Measurements from ENCODE around the gene CLASP1.
"Not testable (repeated sequence)": the region's sequence is repeated elsewhere in the genome, so short reads cannot be mapped to it uniquely, and the experiment has no call there.

Gene CLASP1

DNA sequence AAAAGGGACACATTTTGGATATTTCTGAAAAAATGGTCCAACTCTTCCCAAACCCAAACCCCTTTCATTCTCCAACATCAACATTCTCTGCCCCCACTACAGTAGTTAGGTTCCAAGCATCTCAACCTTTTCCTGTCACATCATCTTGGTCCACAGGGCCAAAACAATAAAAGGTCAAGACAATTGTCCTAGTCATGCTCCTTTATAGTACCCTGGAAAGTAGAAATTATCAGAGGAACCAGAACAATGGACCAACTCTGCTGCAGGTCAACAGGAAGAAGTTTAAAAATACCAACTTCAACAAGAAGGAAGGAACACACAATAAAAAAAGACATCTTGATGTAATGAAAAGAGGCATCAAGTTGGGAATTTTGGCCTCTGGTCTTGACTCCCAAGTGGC, 36.1 kb downstream of the CLASP1 start:
- no peak for DNase-seq

DNA sequence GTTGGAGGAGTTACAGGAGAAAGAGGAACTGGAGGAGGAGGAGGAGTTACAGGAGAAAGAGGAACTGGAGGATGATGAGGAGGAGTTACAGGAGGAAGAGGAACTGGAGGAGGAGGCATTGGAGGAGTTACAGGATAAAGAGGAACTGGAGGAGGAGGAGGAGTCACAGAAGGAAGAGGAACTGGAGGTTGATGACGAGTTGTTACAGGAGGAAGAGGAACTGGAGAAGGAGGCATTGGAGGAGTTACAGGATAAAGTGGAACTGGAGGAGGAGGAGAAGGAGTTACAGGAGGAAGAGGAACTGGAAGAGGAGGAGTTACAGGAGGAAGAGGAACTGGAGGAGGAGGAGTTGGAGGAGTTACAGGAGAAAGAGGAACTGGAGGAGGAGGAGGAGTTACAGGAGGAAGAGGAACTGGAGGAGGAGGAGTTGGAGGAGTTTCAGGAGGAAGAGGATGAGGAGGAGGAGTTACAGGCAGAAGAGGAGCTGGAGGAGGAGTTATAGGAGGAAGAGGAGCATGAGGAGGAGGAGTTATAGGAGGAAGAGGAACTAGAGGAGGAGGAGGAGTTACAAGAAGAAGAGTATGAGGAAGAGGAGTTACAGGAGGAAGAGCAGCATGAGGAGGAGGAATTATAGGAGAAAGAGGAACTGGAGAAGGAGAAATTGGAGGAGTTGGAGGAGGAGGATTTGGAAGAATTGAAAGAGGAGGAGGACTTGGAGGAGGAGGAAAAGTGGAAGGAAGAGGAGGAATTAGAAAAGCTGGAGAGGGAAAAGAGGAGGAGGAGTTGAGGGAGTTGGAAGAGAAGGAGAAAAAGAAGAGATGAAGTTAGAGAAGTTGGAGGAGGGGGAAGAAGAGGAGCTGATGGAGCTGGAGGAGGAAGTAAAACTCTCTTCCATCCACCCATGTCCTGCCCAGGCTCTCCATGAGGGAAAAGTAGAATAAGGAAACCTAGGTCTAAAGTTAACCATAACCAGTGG, 37.2 kb downstream of the CLASP1 start:
- DNase-seq: no peak

DNA sequence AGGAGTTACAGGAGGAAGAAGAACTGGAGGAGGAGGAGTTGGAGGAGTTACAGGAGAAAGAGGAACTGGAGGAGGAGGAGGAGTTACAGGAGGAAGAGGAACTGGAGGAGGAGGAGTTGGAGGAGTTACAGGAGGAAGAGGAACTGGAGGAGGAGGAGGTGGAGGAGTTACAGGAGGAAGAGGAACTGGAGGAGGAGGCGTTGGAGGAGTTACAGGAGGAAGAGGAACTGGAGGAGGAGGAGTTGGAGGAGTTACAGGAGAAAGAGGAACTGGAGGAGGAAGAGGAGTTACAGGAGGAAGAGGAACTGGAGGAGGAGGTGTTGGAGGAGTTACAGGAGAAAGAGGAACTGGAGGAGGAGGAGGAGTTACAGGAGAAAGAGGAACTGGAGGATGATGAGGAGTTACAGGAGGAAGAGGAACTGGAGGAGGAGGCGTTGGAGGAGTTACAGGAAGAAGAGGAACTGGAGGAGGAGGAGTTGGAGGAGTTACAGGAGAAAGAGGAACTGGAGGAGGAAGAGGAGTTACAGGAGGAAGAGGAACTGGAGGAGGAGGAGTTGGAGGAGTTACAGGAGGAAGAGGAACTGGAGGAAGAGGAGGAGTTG, 38.1 kb downstream of the CLASP1 start:
- DNase-seq: not testable (repeated sequence)

GRCh38 chr2:121610487-121610874, 38.8 kb downstream of the CLASP1 start:
- DNase-seq: not testable (repeated sequence)

DNA sequence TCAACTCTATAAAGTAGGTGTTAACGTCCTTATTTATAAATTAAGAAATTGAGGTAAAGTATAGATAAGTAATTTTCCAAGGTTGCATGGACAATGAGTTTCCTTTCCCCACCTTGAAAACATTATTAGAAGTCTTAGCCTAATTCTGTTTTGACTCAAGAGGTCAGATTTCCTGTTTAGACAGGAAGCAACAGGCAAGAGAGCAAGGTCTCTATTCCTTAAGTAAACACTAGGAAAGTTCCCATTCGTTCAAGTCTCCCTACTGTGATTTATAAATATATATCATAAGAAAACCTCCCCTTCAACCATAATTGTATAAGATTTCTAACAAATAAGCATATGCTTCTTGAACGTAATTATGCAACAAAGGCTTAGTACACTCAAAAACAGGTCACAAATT, 40.3 kb downstream of the CLASP1 start:
- no peak for DNase-seq

DNA sequence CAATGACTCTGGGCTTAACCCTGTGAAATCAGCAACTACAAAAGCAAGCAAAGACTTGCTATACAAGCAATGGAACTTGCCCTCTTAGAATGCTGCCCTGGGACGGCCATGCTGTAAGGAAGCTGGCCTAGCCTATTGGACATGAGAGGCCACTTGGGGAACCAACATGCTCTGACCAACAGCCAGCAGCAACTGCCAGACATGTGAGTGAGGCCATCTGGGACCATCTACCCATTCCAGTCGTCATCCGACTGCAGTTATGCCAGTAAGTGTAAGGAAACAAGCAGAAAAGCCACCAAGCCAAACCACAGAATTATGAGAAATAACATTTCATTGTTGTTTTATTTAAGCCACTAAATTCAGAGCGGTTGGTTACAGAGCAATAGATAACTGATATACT, 40.9 kb downstream of the CLASP1 start:
- no peak for DNase-seq

- no peak for DNase-seq
These were observed 43.2 kb downstream of the CLASP1 start for GRCh38 chr2:121605820-121606733.

DNA sequence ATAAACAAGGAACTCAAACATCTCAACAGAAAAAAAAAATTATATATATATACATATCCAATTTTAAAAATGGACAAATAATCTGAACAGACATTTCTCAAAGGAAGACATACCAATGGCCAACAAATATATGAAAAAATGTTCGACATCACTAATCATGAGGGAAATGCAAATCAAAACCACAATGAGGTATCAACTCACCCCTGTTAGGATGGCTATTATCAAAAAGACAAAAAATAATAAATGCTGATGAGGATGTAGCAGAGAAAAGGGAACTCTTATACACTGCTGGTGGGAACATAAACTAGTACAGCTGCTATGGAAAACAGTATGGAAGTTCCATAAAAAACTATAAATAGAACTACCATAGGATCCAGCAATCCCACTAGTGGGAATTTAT, 46.1 kb downstream of the CLASP1 start:
- DNase-seq: no peak

DNA sequence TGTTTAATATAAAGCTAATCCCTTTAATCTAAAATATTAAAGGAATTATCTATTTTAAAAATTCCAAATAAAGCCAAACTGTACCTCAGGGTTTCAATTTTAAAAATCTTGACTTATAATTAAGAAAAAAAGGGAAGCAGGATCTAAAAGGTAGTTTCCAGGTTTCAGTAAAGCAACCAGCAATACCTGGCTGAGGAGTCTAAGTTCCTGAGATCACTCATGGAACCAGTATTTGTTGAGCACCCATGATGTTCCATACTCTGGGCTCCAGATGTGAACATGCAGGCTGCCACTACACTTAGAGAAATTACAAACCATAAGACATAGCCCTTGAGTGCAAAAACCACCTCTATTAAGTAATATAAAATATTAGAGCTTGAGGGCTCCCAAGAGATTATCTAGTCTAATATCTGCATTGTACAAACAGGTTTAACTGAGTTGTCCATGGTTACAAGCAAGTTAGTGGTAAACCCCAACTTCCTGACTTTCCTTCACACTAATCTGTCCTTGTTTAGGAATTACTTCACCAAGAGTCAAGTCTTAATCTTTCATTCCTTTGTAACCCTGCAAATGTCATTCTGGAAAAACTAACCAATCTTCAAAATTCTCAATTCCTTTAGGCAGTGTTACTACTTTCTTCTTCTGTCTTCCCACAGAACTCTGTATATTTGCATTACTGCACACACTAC, 49.2 kb downstream of the CLASP1 start:
- DNase-seq: no peak

DNA sequence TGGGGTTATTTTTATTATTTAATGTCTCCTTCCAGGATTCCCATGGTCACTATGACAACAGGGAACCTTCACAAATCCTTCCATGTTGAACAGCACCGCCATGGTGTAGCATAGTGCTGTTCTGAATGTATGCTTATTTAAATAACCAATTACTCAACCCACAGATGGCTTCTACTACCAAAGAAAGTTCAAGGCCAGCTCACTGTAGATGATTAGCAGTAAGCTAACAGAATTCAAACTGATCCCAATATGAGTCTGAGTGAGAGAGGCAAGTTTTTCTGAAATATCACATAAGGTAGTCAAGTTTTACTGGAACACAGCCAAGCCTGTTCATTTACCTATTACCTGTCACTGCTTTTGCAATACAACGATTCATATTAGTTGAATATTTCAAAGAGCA, 51.2 kb downstream of the CLASP1 start:
- DNase-seq: no peak

- DNase-seq: no peak
These were observed 52.8 kb downstream of the CLASP1 start for GRCh38 chr2:121596221-121597080.

DNA sequence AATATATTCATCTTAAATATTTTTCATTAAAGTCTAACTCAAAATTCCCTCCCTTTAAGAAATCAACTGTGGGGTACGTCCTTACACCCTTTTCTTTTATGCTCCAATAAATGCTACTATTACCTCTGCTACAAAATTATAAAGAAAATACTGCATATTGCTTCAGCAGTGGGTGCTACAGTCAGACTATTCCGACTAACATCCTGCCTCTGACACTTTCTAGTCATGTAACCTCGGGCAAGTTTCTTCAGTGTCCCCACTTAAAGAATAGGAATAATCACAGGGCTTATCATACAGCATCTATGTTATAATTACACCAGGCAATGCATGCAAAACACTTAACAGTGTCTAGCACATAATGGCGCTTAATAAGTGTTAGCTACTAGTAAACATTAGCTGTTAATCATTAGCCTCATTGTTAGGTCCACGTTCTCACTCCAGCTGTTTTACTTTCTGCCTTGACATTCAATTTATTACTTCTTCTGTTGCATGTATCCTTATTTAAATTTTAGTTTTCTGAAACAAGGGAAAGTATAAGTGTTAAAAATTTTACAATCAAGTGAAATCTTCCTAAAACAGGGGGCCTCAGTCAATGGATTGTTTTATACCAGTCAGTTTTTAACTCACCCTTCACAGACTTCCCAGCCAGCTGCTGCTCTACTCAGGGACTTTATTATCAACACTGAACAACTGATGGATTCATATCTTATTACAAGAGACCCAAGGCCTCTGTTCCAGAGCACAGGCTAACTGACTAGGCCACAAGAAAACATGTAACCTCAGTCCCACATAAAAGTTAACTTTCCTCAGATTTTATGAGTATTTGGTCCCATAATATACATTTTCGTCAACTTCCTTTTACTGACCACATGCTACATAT, 54.0 kb downstream of the CLASP1 start:
- no peak for DNase-seq

DNA sequence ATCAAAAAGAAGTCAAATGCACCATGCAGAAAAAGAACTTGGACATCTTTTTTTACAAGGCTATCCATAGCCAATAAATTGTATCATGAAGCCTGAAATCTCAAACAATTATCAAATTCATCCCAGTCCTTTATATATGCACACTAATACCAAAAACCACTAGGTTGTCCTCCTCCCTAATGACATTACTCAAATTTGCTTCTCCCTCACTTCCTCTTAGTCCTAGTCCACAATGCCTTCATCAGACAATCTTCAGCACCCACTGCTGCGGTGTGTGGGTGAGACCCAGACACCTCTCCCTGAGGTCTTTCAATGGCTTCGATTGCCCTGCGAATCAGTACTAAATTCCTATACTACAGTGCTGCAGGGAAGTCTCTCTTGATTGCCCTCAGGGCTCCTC, 58.1 kb downstream of the CLASP1 start:
- no peak for DNase-seq

- DNase-seq: no peak
These were observed 60.9 kb downstream of the CLASP1 start for GRCh38 chr2:121588357-121588756.

DNA sequence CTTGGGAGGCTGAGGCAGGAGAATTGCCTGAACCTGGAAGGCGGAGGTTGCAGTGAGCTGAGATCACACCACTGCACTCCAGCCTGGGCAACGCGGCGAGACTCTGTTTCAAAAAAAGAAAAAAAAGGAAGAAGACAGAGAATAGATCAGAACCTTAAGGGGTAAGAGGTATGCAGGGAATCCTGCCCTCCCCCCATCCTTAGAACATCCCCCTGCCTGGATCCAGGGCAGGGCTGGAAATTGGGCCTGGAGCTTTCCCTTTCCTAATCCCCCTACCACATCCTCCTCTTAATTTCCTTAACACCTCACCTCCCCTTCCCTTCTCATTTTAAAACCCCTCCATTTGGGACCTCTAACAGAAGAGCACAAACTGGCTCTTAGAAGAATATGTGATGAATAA, 62.1 kb downstream of the CLASP1 start:
- DNase-seq: no peak

- no peak for DNase-seq
These were observed 64.5 kb downstream of the CLASP1 start for GRCh38 chr2:121584741-121585140.

GRCh38 chr2:121583555-121583954, 65.7 kb downstream of the CLASP1 start:
- no peak for DNase-seq

DNA sequence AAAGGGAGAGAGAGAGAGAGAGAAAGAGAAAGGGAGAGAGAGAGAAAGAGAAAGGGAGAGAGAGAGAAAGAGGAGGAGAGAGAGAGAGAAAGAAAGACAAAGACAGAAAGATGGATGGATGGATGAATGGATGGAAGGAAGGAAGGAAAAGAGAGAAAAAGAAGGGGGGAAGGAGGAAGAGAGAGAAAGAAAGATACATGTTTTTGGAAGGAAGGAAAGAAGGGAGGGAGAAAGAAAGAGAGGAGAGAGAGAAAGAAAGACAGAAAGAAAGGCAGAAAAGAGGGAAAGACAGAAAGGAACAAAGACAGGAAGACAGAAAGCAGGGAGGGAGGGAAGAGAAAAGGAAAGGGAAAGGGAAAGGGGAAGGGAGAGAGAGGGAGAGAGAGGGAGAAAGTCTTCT, 67.0 kb downstream of the CLASP1 start:
- no peak for DNase-seq

DNA sequence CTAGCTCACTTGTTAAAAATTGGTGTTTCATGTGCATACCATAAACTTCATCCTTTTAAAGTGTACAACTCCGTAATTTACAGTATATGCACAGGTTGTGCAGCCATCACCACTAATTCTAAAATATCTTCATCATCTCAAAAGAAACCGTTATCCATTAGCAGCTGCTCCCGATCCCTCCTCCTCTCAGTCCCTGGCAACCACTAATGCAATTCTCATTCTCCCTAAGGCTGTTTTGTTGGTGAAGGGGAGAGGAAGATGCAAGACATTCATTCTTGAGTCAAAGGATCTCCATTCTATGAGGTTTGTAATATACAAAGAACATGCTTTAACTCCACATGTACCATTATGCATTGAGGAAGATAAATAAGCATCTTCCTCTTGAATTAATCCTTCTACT, 70.0 kb downstream of the CLASP1 start:
- no peak for DNase-seq

DNA sequence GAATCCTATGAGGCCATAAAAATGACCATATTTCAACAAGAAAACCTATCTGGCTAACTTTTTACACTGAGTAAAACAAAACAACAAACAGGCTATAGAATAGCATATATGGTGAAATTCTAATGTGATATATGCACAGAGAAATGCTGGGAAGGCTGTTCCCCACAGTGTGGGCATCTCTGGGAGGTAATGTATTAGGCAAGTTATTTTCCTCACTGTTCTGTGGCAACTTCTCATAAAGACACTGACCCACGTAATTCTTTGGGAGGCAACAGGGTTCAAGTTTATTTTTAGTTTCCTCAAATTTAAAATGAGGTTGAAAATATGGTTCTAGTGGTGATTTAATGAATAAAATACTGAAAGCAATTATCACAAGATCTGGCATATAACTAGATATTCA, 71.9 kb downstream of the CLASP1 start:
- no peak for DNase-seq

GRCh38 chr2:121576263-121576662, 73.0 kb downstream of the CLASP1 start:
- DNase-seq: no peak

Data from NCI-H748 treated with DMSO at 0.1 percent for 48 hours (cell line).